ENCODE data around the gene ENAH. TPM values are rescaled to one million over a fixed set of nuclear protein-coding genes. Genes with fewer than 3 reads are reported as not detected.

ENAH gene
- total RNA-seq, 1 experiment from 2014 or later, result 420 TPM

GRCh38 chr1:225593414-225593813, 59.5 kb downstream of the ENAH start:
- peaks cover 29% of the 10 kb centered on the region for H3K4me1 Mint-ChIP-seq (ENCODE audit: insufficient read depth, unreplicated experiment)
- CTCF ChIA-PET, result interaction anchor here (1.1 to 1.5 kb wide), 3 partner anchors 10 to 179 kb away, joined by 3 to 4 read pairs (median 3); no protein-coding TSS in a partner anchor

GRCh38 chr1:225592362-225593025, 60.4 kb downstream of the ENAH start:
- intact Hi-C loops (cut with micrococcal nuclease), result no loop called here
- Mint-ChIP-seq H3K4me1 (ENCODE audit: insufficient read depth, unreplicated experiment) (peaks cover 20% of the 10 kb centered on the region), H3K27me3 (ENCODE audit: insufficient read depth, unreplicated experiment) (no peaks in the 10 kb centered on the region), H3K36me3 (ENCODE audit: insufficient read depth, unreplicated experiment) (peaks cover 20% of the 10 kb centered on the region), H3K4me3 (ENCODE audit: unreplicated experiment) (no peak overlapping the region), H3K27ac (ENCODE audit: low read depth, unreplicated experiment) (no peak overlapping the region), H3K9me3 (ENCODE audit: unreplicated experiment) (no peaks in the 10 kb centered on the region)
- no peak for DNase-seq (ENCODE audit: unreplicated experiment)
- no peak for TF ChIP-seq CTCF (IDR thresholded peaks at IDR 0.05; ENCODE audit: unreplicated experiment)
- no TSS peak for BruUV-seq (replicated peaks)
- CTCF ChIA-PET, result interaction anchor here (0.9 to 1.1 kb wide), 3 partner anchors 9 to 182 kb away, joined by 3 to 4 read pairs (median 3); no protein-coding TSS in a partner anchor
- POLR2A ChIA-PET, result interaction anchor here (0.6 to 1.9 kb wide), 12 partner anchors 8 to 185 kb away, joined by 3 to 14 read pairs (median 4); partner anchors contain the start of genes ENAH and SRP9

More at GRCh38 chr1:225593414-225593813, 59.5 kb downstream of the ENAH start:
- Mint-ChIP-seq H3K4me3 (ENCODE audit: unreplicated experiment) (no peak overlapping the region), H3K27ac (ENCODE audit: low read depth, unreplicated experiment) (no peak overlapping the region), H3K36me3 (ENCODE audit: insufficient read depth, unreplicated experiment) (peaks cover 18% of the 10 kb centered on the region), H3K27me3 (ENCODE audit: insufficient read depth, unreplicated experiment) (no peaks in the 10 kb centered on the region), H3K9me3 (ENCODE audit: unreplicated experiment) (no peaks in the 10 kb centered on the region)
- no peak for DNase-seq (ENCODE audit: unreplicated experiment)
- no peak for TF ChIP-seq CTCF (IDR thresholded peaks at IDR 0.05; ENCODE audit: unreplicated experiment)
- BruUV-seq (replicated peaks), result no TSS peak
- intact Hi-C loops (cut with micrococcal nuclease), result no loop called here
- POLR2A ChIA-PET, result interaction anchor here (0.6 to 1.9 kb wide), 9 partner anchors 9 to 184 kb away, joined by 3 to 14 read pairs (median 4); partner anchors contain the start of genes ENAH and SRP9

DNA sequence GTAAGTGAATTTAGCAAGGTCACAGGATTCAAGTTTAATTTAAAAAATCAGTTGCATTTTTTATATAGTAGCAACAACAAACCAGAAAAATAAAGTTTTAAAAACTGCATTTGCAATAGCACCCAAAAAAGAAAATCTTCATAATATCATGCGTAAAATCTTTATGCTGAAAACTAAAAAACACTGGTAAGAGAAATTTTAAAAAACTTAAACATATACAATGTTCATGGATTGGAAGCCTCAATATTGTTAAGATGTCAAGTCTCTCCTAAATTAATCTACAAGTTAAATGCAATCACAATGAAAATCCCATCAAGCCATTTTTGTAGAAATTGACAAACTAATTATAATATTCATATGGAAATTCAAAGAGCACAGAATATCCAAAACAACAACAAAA, 65.6 kb downstream of the ENAH start:
- H3K27me3 Mint-ChIP-seq (ENCODE audit: insufficient read depth, unreplicated experiment), result no peaks in the 10 kb centered on the region
- no peak overlapping the region for H3K27ac Mint-ChIP-seq (ENCODE audit: low read depth, unreplicated experiment)
- H3K4me3 Mint-ChIP-seq (ENCODE audit: unreplicated experiment), result no peak overlapping the region
- H3K4me1 Mint-ChIP-seq (ENCODE audit: insufficient read depth, unreplicated experiment), result peaks cover 12% of the 10 kb centered on the region
- TF ChIP-seq CTCF (IDR thresholded peaks at IDR 0.05; ENCODE audit: unreplicated experiment), result no peak
- no peak for DNase-seq (ENCODE audit: unreplicated experiment)
- intact Hi-C loops (cut with micrococcal nuclease), result no loop called here
- BruUV-seq (replicated peaks), result no TSS peak
- peaks cover 22% of the 10 kb centered on the region for H3K36me3 Mint-ChIP-seq (ENCODE audit: insufficient read depth, unreplicated experiment)
- no peaks in the 10 kb centered on the region for H3K9me3 Mint-ChIP-seq (ENCODE audit: unreplicated experiment)
- ChIA-PET POLR2A (interaction anchor here (0.7 to 2.8 kb wide), 4 partner anchors 12 to 61 kb away, joined by 3 to 9 read pairs (median 4); no protein-coding TSS in a partner anchor), CTCF (interaction anchor here (1.1 to 1.2 kb wide), 2 partner anchors 18 to 28 kb away, joined by 3 to 6 read pairs; no protein-coding TSS in a partner anchor)

DNA sequence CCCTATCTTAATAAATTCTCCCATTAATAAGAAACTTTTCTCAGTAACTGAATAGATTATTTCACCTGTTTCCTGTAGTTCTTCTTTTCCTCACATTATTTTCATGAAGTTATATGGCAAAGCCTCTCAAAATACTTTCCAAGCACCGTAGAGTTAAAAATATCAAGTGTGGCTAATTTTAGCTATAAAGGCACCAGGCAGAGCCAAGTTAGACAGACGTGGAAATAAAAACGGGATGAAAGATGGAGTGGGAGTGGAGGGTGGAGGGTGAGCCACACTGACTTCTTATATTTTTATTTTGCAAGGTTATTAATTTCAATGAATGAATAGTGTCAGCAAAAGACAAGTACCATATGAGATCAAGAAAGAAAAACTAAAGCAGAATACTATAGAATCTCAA, 71.7 kb downstream of the ENAH start:
- Mint-ChIP-seq H3K36me3 (ENCODE audit: insufficient read depth, unreplicated experiment) (peaks cover 22% of the 10 kb centered on the region), H3K27ac (ENCODE audit: low read depth, unreplicated experiment) (no peak overlapping the region), H3K4me3 (ENCODE audit: unreplicated experiment) (no peak overlapping the region), H3K9me3 (ENCODE audit: unreplicated experiment) (no peaks in the 10 kb centered on the region), H3K4me1 (ENCODE audit: insufficient read depth, unreplicated experiment) (peaks cover 16% of the 10 kb centered on the region), H3K27me3 (ENCODE audit: insufficient read depth, unreplicated experiment) (no peaks in the 10 kb centered on the region)
- intact Hi-C loops (cut with micrococcal nuclease), result no loop called here
- BruUV-seq (replicated peaks), result no TSS peak
- CTCF ChIA-PET, result interaction anchor here (0.8 to 3.5 kb wide), 6 partner anchors 12 to 191 kb away, joined by 3 to 14 read pairs (median 7); no protein-coding TSS in a partner anchor
- no peak for TF ChIP-seq CTCF (IDR thresholded peaks at IDR 0.05; ENCODE audit: unreplicated experiment)
- DNase-seq (ENCODE audit: unreplicated experiment), result no peak
- POLR2A ChIA-PET, result interaction anchor here (0.6 to 1.2 kb wide), 2 partner anchors 8 to 98 kb away, joined by 4 read pairs; no protein-coding TSS in a partner anchor

All from MCF 10A (cell line).